ENCODE results near the gene ATG4D.

GRCh38 chr19:10583036-10583776, 39.5 kb downstream of the ATG4D start:
- TF ChIP-seq CTCF (conservative IDR thresholded peaks at IDR 0.05; ENCODE audit: low read depth in 2 of 2): no peak
- TF ChIP-seq, protein P1, sequence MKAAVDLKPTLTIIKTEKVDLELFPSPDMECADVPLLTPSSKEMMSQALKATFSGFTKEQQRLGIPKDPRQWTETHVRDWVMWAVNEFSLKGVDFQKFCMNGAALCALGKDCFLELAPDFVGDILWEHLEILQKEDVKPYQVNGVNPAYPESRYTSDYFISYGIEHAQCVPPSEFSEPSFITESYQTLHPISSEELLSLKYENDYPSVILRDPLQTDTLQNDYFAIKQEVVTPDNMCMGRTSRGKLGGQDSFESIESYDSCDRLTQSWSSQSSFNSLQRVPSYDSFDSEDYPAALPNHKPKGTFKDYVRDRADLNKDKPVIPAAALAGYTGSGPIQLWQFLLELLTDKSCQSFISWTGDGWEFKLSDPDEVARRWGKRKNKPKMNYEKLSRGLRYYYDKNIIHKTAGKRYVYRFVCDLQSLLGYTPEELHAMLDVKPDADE (IDR thresholded peaks at IDR 0.05): no peak
- TF ChIP-seq EZH2 (IDR thresholded peaks at IDR 0.05; ENCODE audit: low read depth, unreplicated experiment): no peak
- no peak for TF ChIP-seq POLR2AphosphoS5 (IDR thresholded peaks at IDR 0.05; ENCODE audit: low read depth)

All from GM23338 (cell line).